GM12873 (cell line): ENCODE results near the gene PALLD.

ENCODE experiments used
- TF ChIP-seq, protein P1 (sequence below): IDR thresholded peaks from 2 replicates; pipeline ENCODE4 v1.5.1; 2012; ENCODE audit warnings: low read depth, mild to moderate bottlenecking, moderate library complexity, low read length, control low read depth; ENCODE audit not compliant: insufficient read depth; ENCODE audit errors: missing control alignments

PALLD gene

DNA sequence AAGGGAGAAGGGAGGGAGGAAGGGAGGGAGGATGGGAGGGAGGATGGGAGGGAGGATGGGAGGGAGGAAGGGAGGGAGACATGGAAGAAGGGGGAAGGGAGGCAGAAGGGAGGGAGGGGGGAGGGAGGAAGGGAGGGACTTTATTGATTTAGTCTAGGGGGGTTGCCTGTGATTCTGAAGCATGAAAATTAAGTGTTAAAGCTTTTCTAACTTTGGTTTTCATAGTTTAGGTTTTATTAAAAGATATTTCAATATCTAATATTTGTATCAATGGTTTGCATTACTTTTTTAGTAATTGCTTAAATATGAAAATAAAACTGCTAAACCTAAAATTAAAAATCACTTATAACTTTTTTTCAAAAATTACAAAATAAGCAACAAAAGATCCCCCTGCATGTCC, 2.4 kb downstream of the PALLD start:
- TF ChIP-seq, protein P1, sequence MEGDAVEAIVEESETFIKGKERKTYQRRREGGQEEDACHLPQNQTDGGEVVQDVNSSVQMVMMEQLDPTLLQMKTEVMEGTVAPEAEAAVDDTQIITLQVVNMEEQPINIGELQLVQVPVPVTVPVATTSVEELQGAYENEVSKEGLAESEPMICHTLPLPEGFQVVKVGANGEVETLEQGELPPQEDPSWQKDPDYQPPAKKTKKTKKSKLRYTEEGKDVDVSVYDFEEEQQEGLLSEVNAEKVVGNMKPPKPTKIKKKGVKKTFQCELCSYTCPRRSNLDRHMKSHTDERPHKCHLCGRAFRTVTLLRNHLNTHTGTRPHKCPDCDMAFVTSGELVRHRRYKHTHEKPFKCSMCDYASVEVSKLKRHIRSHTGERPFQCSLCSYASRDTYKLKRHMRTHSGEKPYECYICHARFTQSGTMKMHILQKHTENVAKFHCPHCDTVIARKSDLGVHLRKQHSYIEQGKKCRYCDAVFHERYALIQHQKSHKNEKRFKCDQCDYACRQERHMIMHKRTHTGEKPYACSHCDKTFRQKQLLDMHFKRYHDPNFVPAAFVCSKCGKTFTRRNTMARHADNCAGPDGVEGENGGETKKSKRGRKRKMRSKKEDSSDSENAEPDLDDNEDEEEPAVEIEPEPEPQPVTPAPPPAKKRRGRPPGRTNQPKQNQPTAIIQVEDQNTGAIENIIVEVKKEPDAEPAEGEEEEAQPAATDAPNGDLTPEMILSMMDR = no peak

DNA sequence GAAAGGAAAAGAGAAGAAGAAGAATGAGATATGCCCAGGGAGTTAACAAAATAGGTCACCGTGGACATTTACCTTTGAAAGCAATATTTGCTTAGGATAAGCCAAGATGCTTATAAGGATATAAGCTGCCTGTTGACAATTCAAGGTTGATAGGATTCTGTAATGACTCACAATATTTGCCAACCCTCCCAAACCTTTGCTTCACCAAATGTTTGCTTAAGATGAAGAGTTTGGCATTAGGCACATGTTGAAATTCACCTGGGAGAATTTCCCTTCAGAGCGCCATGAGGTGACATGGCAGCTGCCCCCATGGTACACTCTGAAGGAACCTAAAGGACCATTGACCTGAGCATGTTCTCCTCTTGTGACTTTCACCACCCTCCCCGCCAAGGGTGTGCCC, 4.6 kb downstream of the PALLD start:
- TF ChIP-seq, protein P1 = no peak

DNA sequence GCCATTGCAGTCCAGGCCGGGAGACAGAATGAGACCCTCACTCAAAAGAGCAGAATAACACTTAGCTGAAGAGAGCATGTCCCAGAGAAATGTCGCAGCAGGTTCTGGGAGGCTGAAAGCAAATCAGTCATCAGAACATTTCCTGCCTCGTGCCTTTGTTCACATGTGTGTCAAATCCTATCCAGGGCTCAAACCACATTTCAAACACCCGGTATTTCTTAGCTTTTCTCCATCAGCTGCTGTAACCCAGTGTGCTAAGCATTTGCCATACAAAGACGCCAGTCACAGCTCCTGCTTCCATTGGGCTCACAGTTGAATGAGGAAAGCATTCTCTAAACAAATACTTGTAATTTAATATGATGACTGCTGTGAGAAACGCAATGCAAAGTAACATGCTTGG, 6.0 kb downstream of the PALLD start:
- TF ChIP-seq, protein P1 = no peak

DNA sequence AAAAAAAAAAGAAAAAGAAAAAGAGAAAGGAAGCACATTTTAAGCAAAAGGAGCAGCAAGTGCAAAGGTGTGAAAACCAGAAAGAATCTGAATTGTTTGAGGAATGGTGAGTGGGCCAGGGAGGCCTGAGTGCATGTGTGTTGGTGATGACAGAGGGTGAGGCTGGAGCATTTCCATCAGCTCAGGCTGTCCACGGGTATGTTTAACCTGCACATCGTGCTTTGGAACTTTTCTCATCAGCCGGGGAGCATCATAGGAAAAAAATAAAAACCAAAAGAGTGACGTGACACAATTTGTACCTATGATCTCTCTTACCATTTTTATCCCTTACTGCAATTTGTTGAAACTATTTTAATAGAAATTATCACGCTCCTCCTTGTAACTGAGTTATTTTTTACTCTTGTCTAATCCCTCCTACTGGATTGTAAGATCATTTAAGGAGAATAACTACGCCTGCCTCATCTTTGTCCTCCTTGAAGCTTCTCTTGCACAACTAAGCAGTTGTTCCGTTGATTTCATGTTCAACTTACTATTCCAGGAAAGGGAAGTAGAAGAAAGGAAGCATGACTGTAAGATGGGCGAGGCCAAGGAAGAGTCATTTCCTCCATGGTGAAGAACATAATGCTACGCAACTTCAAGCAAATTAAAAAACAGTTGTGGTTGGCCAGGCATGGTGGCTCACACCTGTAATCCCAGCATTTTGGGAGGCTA, 7.0 kb downstream of the PALLD start:
- TF ChIP-seq, protein P1 = no peak

DNA sequence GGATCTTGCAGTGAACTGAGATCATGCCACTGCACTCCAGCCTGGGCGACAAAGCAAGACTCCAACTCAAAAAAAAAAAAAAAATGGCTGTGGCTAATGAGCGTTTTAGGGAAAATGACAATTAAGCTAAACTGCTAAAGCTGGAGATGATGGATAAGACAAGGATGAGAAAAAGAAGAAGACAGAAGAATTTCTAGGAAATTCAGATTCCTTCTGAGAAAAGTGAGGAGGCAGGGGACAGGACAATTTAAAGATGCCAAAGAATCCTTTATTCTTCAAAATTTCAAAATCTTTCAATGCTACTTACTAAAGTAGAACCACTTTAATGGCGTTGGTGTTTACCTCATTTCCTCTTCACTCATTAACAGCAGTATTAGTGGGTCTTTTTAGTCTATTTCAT, 7.7 kb downstream of the PALLD start:
- TF ChIP-seq, protein P1 = no peak

DNA sequence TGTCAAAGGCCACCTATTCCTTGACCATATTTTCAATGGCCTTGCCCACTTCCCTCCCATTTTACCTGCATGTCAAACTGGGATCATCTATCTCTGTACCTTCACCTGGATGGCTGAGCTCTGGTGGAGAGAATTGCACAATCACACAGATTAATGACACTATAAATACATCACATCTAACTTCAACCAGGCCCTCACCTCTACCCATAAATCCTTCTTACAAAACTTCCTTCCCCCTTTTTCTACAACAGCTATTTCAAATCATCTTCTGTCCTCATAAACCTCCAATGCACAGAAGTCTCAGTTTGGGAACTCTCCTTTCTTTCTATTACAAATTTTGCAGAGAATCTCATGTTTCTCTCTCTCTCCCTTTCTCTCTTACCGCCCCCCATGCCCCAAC, 9.2 kb downstream of the PALLD start:
- TF ChIP-seq, protein P1 = no peak

DNA sequence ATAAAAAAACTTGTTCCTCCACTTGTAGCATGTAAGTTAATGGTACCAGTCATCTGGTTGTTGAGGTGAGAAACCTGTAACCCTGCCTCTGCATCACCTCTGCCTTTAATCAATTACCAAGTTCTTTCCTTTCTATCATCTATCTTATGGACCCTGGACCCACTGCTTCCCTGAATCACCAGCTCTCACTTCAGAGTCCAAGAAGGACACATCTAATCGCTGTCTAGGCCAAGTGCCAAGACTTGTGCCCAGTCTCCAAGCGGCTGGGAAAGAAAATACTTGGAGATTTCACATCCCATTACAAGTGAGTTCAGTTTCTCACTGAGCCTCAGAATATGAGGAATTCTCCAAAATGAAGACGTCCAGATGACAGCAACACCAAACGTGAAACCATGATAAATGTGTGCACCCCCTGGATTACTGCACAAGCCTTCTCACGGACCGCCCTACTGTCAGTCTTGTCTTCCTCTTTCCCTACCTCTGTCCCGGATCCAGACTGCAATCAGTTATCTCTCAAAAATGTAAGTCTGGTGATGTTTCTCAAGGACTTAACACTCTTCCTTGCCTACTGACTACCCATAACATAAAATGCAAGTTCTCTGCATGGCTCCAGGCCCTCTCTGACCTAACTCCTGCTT, 10.4 kb downstream of the PALLD start:
- TF ChIP-seq, protein P1 = no peak
